WTC11 (cell line): ENCODE data around the gene NQO1. TPM values are rescaled to one million over a fixed set of nuclear protein-coding genes. Genes with fewer than 3 reads are reported as not detected.
A peak's percentile ranks its signal among the peaks of the same experiment; 100 is the strongest.

Source experiments
- ATAC-seq: fragments of 200-7000 bp; cut with Tn5 transposase; 2 replicates; pipeline ENCODE4 v1.10.0; 2021; ENCODE audit warnings: mild to moderate bottlenecking, moderate library complexity
- CTCF ChIA-PET: fragments of 300-600 bp; sonication (Branson Sonifier 250); formaldehyde crosslinking; loops from one replicate; lab custom pipeline; 2021; ENCODE audit warnings: antibody characterized with exemption; lab: Charles Lee
- POLR2A ChIA-PET: fragments of 350-600 bp; sonication (Branson Sonifier 250); formaldehyde crosslinking; loops from one replicate; lab custom pipeline; 2021; ENCODE audit warnings: antibody characterized with exemption; lab: Charles Lee
- DNase-seq: peaks from one replicate; pipeline ENCODE4 v3.0.0; 2021; ENCODE audit warnings: low spot score
- H3K27ac Mint-ChIP-seq: 2 replicates; pipeline ENCODE4 v1.8.0; 2021; ENCODE audit warnings: mixed read lengths
- H3K27me3 Mint-ChIP-seq: 2 replicates; pipeline ENCODE4 v1.8.0; 2021; ENCODE audit warnings: low read depth, mild to moderate bottlenecking, moderate library complexity, mixed read lengths
- H3K36me3 Mint-ChIP-seq: 2 replicates; pipeline ENCODE4 v1.8.0; 2021; ENCODE audit warnings: mixed read lengths
- H3K4me1 Mint-ChIP-seq: 2 replicates; pipeline ENCODE4 v1.8.0; 2022; ENCODE audit warnings: mixed read lengths
- H3K4me3 Mint-ChIP-seq: 2 replicates; pipeline ENCODE4 v1.8.0; 2021; ENCODE audit warnings: mild to moderate bottlenecking, moderate library complexity, mixed read lengths
- H3K9me3 Mint-ChIP-seq: 2 replicates; pipeline ENCODE4 v1.8.0; 2021; ENCODE audit warnings: mixed read lengths
- CREB1 ChIP-seq: sonication (generic); formaldehyde crosslinking; IDR thresholded peaks from 2 replicates; pipeline ENCODE4 v1.8.0; 2023; ENCODE audit warnings: mild to moderate bottlenecking, missing genetic modification reagents
- CREM ChIP-seq: sonication (generic); formaldehyde crosslinking; IDR thresholded peaks from 2 replicates; pipeline ENCODE4 v1.8.1; 2022; ENCODE audit warnings: mild to moderate bottlenecking, missing genetic modification reagents, moderate library complexity
- ESRRA ChIP-seq: sonication (generic); formaldehyde crosslinking; IDR thresholded peaks from 2 replicates; pipeline ENCODE4 v1.8.1; 2022; ENCODE audit warnings: mild to moderate bottlenecking, missing genetic modification reagents, borderline replicate concordance
- FOXP1 ChIP-seq: sonication (generic); formaldehyde crosslinking; IDR thresholded peaks from 2 replicates; pipeline ENCODE4 v1.8.0; 2022; ENCODE audit warnings: missing genetic modification reagents, mild to moderate bottlenecking, moderate library complexity, borderline replicate concordance
- GRHL2 ChIP-seq: fragments of 250-450 bp; sonication (Bioruptor Pico); IDR thresholded peaks from 2 replicates; pipeline ENCODE4 v1.8.0; 2022; ENCODE audit warnings: mild to moderate bottlenecking, moderate library complexity; ENCODE audit not compliant: insufficient replicate concordance, severe bottlenecking
- IRF2 ChIP-seq: sonication (generic); formaldehyde crosslinking; IDR thresholded peaks from 2 replicates; pipeline ENCODE4 v1.8.0; 2022; ENCODE audit warnings: low read depth, missing genetic modification reagents, borderline replicate concordance
- NFE2L1 ChIP-seq: sonication (generic); formaldehyde crosslinking; IDR thresholded peaks from 2 replicates; pipeline ENCODE4 v1.8.1; 2023; ENCODE audit warnings: missing genetic modification reagents
- NR1H2 ChIP-seq: sonication (generic); formaldehyde crosslinking; IDR thresholded peaks from 2 replicates; pipeline ENCODE4 v1.9.0; 2021; ENCODE audit warnings: mild to moderate bottlenecking, moderate library complexity, missing genetic modification reagents
- SMAD3 ChIP-seq: sonication (generic); formaldehyde crosslinking; IDR thresholded peaks from 2 replicates; pipeline ENCODE4 v1.8.0; 2022; ENCODE audit warnings: missing genetic modification reagents, mild to moderate bottlenecking, borderline replicate concordance
- TEAD4 ChIP-seq: sonication (generic); formaldehyde crosslinking; IDR thresholded peaks from 2 replicates; pipeline ENCODE4 v1.8.0; 2022; ENCODE audit warnings: mild to moderate bottlenecking, missing genetic modification reagents
- USF1 ChIP-seq: sonication (generic); formaldehyde crosslinking; IDR thresholded peaks from 2 replicates; pipeline ENCODE4 v1.8.0; 2022; ENCODE audit warnings: mild to moderate bottlenecking, missing genetic modification reagents
- ZNF671 ChIP-seq: fragments of 250-450 bp; sonication (Bioruptor Pico); IDR thresholded peaks from 2 replicates; pipeline ENCODE4 v1.8.0; 2021; ENCODE audit warnings: mild to moderate bottlenecking
- total RNA-seq: library from RNA; stranded (reverse); gene quantifications from 3 replicates; pipeline ENCODE4 v1.2.3, GENCODE V29; 2021
- TF ChIP-seq, protein P1 (sequence below): fragments of 200-600 bp; IDR thresholded peaks from 2 replicates; pipeline ENCODE4 v1.8.0; 2022; ENCODE audit warnings: antibody characterized with exemption
- TF ChIP-seq, protein P2 (sequence below): sonication (generic); formaldehyde crosslinking; IDR thresholded peaks from 2 replicates; pipeline ENCODE4 v1.8.0; 2023; ENCODE audit warnings: missing genetic modification reagents, mild to moderate bottlenecking, borderline replicate concordance
- TF ChIP-seq, protein P3 (sequence below): sonication (generic); formaldehyde crosslinking; IDR thresholded peaks from 2 replicates; pipeline ENCODE4 v1.8.1; 2022; ENCODE audit warnings: mild to moderate bottlenecking, missing genetic modification reagents, moderate library complexity, borderline replicate concordance

NQO1 gene
- total RNA-seq, 1 experiment from 2014 or later = 38.9 TPM

DNA sequence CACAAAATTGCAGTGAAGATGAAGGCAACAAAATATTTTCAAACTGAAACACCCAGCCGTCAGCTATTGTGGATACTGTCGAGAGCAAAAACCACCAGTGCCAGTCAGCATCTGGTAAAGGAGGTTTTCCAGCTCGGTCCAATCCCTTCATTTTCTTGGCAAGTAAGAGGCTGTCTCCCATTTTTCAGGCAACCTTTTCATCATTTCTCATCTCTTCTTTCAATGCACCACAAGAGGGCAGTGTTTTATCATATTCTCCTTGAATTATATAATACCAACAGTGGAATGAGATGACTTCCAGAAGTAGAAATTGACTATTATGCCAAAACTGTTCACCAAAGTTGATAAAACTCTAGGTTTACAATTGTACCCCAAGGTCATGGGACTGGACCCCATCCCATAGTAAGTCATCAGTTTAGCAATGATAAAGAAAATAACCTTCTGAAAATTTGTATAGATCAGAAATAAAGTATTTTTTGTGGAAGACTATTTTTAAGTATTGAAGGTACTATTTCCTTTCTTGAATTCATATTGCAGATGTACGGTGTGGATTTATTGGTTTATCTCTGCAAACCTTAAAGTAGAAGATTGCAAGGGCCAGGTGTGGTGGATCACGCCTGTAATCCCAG is 16.8 kb downstream of the NQO1 start:
- H3K9me3 Mint-ChIP-seq = no peaks in the 10 kb centered on the region
- no peaks in the 10 kb centered on the region for H3K27me3 Mint-ChIP-seq
- POLR2A ChIA-PET = no interaction called here
- TF ChIP-seq, protein P1, sequence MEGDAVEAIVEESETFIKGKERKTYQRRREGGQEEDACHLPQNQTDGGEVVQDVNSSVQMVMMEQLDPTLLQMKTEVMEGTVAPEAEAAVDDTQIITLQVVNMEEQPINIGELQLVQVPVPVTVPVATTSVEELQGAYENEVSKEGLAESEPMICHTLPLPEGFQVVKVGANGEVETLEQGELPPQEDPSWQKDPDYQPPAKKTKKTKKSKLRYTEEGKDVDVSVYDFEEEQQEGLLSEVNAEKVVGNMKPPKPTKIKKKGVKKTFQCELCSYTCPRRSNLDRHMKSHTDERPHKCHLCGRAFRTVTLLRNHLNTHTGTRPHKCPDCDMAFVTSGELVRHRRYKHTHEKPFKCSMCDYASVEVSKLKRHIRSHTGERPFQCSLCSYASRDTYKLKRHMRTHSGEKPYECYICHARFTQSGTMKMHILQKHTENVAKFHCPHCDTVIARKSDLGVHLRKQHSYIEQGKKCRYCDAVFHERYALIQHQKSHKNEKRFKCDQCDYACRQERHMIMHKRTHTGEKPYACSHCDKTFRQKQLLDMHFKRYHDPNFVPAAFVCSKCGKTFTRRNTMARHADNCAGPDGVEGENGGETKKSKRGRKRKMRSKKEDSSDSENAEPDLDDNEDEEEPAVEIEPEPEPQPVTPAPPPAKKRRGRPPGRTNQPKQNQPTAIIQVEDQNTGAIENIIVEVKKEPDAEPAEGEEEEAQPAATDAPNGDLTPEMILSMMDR = peak; percentile 53
- TF ChIP-seq TEAD4 (CRISPR knock-in tag) = no peak
- no peak overlapping the region for H3K4me3 Mint-ChIP-seq
- no peaks in the 10 kb centered on the region for H3K36me3 Mint-ChIP-seq
- H3K27ac Mint-ChIP-seq = no peak overlapping the region; the same call in 1 of the 2 replicates
- H3K4me1 Mint-ChIP-seq = 0 out of 2 replicates have a peak, but pooled peaks cover 6% of the 10 kb centered on the region
- ATAC-seq = peak; percentile 63
- no peak for DNase-seq
- CTCF ChIA-PET = interaction anchor here (0.5 to 3.9 kb wide), 20 partner anchors 10 to 323 kb away, joined by 3 to 36 read pairs (median 4); partner anchors contain the start of genes NOB1 and NQO1

- Mint-ChIP-seq H3K36me3 (no peaks in the 10 kb centered on the region), H3K4me1 (0 out of 2 replicates have a peak, but pooled peaks cover 6% of the 10 kb centered on the region), H3K9me3 (no peaks in the 10 kb centered on the region), H3K4me3 (no peak overlapping the region), H3K27me3 (no peaks in the 10 kb centered on the region), H3K27ac (peak overlapping the region; percentile 36)
- POLR2A ChIA-PET = interaction anchor here (1.2 kb wide), 1 partner anchor 308 kb away, joined by 3 read pairs; no protein-coding TSS in a partner anchor
- TF ChIP-seq, protein P2, sequence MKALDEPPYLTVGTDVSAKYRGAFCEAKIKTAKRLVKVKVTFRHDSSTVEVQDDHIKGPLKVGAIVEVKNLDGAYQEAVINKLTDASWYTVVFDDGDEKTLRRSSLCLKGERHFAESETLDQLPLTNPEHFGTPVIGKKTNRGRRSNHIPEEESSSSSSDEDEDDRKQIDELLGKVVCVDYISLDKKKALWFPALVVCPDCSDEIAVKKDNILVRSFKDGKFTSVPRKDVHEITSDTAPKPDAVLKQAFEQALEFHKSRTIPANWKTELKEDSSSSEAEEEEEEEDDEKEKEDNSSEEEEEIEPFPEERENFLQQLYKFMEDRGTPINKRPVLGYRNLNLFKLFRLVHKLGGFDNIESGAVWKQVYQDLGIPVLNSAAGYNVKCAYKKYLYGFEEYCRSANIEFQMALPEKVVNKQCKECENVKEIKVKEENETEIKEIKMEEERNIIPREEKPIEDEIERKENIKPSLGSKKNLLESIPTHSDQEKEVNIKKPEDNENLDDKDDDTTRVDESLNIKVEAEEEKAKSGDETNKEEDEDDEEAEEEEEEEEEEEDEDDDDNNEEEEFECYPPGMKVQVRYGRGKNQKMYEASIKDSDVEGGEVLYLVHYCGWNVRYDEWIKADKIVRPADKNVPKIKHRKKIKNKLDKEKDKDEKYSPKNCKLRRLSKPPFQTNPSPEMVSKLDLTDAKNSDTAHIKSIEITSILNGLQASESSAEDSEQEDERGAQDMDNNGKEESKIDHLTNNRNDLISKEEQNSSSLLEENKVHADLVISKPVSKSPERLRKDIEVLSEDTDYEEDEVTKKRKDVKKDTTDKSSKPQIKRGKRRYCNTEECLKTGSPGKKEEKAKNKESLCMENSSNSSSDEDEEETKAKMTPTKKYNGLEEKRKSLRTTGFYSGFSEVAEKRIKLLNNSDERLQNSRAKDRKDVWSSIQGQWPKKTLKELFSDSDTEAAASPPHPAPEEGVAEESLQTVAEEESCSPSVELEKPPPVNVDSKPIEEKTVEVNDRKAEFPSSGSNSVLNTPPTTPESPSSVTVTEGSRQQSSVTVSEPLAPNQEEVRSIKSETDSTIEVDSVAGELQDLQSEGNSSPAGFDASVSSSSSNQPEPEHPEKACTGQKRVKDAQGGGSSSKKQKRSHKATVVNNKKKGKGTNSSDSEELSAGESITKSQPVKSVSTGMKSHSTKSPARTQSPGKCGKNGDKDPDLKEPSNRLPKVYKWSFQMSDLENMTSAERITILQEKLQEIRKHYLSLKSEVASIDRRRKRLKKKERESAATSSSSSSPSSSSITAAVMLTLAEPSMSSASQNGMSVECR (CRISPR knock-in tag) = no peak
- TF ChIP-seq ESRRA (no peak), SMAD3 (no peak), NFE2L1 (no peak), NR1H2 (CRISPR knock-in tag) (no peak), CREB1 (CRISPR knock-in tag) (no peak), CREM (no peak), IRF2 (CRISPR knock-in tag) (no peak), FOXP1 (CRISPR knock-in tag) (no peak), ZNF671 (CRISPR knock-in tag) (no peak), GRHL2 (CRISPR knock-in tag) (no peak), USF1 (CRISPR knock-in tag) (no peak)
- TF ChIP-seq, protein P3, sequence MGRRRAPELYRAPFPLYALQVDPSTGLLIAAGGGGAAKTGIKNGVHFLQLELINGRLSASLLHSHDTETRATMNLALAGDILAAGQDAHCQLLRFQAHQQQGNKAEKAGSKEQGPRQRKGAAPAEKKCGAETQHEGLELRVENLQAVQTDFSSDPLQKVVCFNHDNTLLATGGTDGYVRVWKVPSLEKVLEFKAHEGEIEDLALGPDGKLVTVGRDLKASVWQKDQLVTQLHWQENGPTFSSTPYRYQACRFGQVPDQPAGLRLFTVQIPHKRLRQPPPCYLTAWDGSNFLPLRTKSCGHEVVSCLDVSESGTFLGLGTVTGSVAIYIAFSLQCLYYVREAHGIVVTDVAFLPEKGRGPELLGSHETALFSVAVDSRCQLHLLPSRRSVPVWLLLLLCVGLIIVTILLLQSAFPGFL (CRISPR knock-in tag) = no peak
- no peak for DNase-seq
- no peak for ATAC-seq
- CTCF ChIA-PET = interaction anchor here (1.2 to 3.9 kb wide), 2 partner anchors 17 to 46 kb away, joined by 6 to 36 read pairs; partner anchors contain the start of gene NOB1
These were observed 18.3 kb downstream of the NQO1 start for GRCh38 chr16:69707920-69708683.
